Activated CD8-positive, alpha-beta memory T cell treated with anti-CD3 and anti-CD28 coated beads, Interleukin-2, amount 50 U/mL, for 1 hour (primary cell): ENCODE measurements around the gene TMEM121B.
"Not testable (repeated sequence)": the region's sequence is repeated elsewhere in the genome, so short reads cannot be mapped to it uniquely, and the experiment has no call there.

Experiments
- DNase-seq: peaks from one replicate; pipeline ENCODE4 v3.0.0-alpha.2; 2020; ENCODE audit errors: extremely low read depth

Gene TMEM121B

GRCh38 chr22:17121233-17122195 is at the start of gene TMEM121B:
TSS of gene TMEM121B (minus strand) at chr22:17121360. CDS start at chr22:17121127, 233 bp downstream.
- DNase-seq: no peak

GRCh38 chr22:17167486-17167885 is 46.3 kb upstream of the TMEM121B start:
- no peak for DNase-seq

- DNase-seq: no peak
Measured at GRCh38 chr22:17164392-17165024, 43.3 kb upstream of the TMEM121B start.

- no peak for DNase-seq
Measured at GRCh38 chr22:17162731-17163130, 41.6 kb upstream of the TMEM121B start.

GRCh38 chr22:17161991-17162390 is 40.8 kb upstream of the TMEM121B start:
- DNase-seq: no peak

GRCh38 chr22:17159504-17159951 is 38.4 kb upstream of the TMEM121B start:
- DNase-seq: no peak

GRCh38 chr22:17158568-17159503 is 37.7 kb upstream of the TMEM121B start, which contains the start of gene HDHD5:
TSS of gene HDHD5 (minus strand) at chr22:17159277. CDS start at chr22:17159251, 26 bp downstream.
- peak; percentile 67 for DNase-seq

GRCh38 chr22:17158176-17158567 is 37.0 kb upstream of the TMEM121B start:
- DNase-seq: no peak

- no peak for DNase-seq
Measured at GRCh38 chr22:17157714-17158113, 36.6 kb upstream of the TMEM121B start.

GRCh38 chr22:17155941-17156340 is 34.8 kb upstream of the TMEM121B start:
- DNase-seq: no peak

GRCh38 chr22:17152971-17153370 is 31.8 kb upstream of the TMEM121B start:
- DNase-seq: no peak

GRCh38 chr22:17152340-17152739 is 31.2 kb upstream of the TMEM121B start:
- DNase-seq: no peak

- DNase-seq: no peak
Measured at GRCh38 chr22:17149076-17149815, 28.1 kb upstream of the TMEM121B start.

- DNase-seq: not testable (repeated sequence)
Measured at GRCh38 chr22:17147458-17147857, 26.3 kb upstream of the TMEM121B start.

- DNase-seq: no peak
Measured at GRCh38 chr22:17145021-17145680, 24.0 kb upstream of the TMEM121B start.

- DNase-seq: no peak
Measured at GRCh38 chr22:17143826-17144225, 22.7 kb upstream of the TMEM121B start.

GRCh38 chr22:17143101-17143500 is 21.9 kb upstream of the TMEM121B start:
- no peak for DNase-seq

GRCh38 chr22:17140826-17141766 is 19.9 kb upstream of the TMEM121B start:
- DNase-seq: no peak

GRCh38 chr22:17140022-17140421 is 18.9 kb upstream of the TMEM121B start:
- DNase-seq: no peak
